Measurements from ENCODE around the gene FOXP1. TPM values are rescaled to one million over a fixed set of nuclear protein-coding genes. Genes with fewer than 3 reads are reported as not detected.

The FOXP1 gene
- total RNA-seq, 1 donor from 2014 or later = 110 TPM

DNA sequence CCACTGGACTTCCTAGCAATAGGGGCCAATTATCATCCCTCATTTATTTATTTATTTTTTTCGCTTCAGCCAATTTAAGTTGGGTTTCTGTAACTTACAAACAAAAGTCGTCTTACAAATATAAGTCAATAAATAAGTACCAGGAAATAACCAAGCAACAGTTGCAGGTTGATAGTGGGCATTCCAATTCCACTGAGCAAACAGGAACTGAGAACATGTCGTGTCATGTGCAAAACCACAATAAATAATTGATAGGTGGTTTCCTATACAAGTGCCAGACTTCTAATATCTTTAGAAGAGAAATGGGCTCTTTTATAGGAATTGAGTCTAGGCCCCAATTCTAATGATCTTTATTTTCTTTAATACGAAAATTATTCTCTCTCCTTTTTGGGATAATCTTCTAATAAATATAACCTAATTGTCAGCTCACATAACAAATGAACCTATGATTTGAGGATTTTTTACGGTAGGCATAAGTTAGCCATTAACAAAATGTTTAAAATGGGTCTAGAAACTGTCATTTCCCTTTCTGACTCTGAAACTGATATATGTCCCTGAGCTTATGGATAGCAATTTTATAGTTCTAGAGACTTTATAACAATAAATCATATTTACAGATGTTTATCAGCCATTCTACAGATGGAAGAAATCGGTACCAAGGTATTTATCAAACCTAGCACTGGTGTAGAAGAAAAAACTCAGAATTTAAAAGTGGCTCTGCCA is 571.8 kb downstream of the FOXP1 start:
- Mint-ChIP-seq H3K4me3 (peak overlapping the region; percentile 72), H3K27me3 (no peaks in the 10 kb centered on the region), H3K9me3 (peaks cover 9% of the 10 kb centered on the region), H3K27ac (peak overlapping the region; percentile 94), H3K36me3 (ENCODE audit: low read depth) (peaks cover 51% of the 10 kb centered on the region), H3K4me1 (peaks cover 59% of the 10 kb centered on the region)
- no peak for DNase-seq
- intact Hi-C loops (cut with micrococcal nuclease) = loop anchor here (1.0 to 5.0 kb wide), 8 partner anchors 39 to 481 kb away; no protein-coding TSS in a partner anchor

DNA sequence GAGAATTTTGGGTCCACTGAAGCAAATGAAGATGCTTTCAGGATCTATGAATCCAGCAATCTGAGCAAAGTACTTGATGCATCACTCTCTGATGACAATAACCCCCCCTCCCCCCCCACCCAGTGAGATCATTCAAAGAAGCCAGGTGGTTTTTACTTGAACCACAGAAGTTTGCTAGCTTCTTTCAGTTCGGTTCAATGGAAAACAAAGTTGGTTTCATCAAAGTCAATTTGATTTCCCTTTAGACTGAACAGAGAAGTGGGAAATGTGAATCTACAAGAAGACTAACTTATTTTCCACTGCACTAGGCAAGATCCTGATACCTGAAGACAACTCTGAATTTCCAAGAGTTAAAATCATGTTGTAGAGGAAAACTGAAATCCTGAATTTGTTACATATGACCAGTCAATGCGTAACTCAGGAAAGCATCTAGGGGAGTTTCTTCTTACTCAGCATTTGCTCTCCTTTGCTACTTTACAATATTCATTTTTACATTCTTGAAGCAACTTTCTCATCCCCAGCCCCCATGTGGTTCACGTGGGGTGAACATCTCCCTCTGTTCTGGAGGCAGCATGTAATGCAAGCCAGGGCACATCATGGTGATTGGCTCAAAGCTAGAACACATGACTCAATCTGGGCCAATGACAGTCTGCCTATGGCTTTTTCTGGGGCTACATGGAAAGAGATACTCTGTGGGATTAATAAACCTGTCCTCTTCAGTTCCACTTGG is 572.6 kb downstream of the FOXP1 start:
- Mint-ChIP-seq H3K9me3 (peaks cover 9% of the 10 kb centered on the region), H3K4me1 (peaks cover 53% of the 10 kb centered on the region), H3K36me3 (ENCODE audit: low read depth) (peaks cover 44% of the 10 kb centered on the region), H3K27ac (peak overlapping the region; percentile 94), H3K27me3 (no peaks in the 10 kb centered on the region), H3K4me3 (peak overlapping the region; percentile 72)
- DNase-seq = peak; percentile 83
- intact Hi-C loops (cut with micrococcal nuclease) = loop anchor here (1.0 to 5.0 kb wide), 12 partner anchors 28 to 481 kb away; no protein-coding TSS in a partner anchor

DNA sequence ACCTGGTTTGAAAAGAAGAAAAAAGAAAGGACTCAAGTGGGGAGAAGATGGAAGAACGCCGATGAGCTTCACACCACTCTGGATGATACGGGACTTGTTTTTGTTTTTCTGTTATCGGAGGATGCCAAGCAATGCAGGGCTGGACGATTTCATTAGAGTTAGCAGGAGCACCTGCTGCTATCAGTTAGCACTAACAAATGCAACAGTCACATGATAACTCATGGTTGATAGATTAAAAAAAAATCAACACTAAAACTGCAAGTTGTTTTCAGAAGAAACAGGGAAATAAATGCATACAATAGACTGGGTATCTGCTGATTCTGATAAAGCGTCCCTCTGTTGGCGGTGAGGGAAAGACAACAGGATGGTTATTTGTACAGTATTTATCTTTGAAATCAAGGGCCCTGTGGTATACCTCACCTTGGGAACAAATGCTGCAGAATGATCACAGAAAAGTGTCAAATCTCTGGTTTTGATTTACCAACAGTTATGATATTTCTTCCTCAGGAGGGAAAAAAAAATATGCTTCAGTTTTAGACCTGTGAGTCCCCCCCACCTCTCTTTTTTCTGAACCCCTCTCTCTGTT is 575.1 kb downstream of the FOXP1 start:
- Mint-ChIP-seq H3K9me3 (peaks cover 4% of the 10 kb centered on the region), H3K4me1 (peaks cover 56% of the 10 kb centered on the region), H3K27ac (peak overlapping the region; percentile 58), H3K4me3 (peak overlapping the region; percentile 39), H3K36me3 (ENCODE audit: low read depth) (peaks cover 27% of the 10 kb centered on the region), H3K27me3 (no peaks in the 10 kb centered on the region)
- intact Hi-C loops (cut with micrococcal nuclease) = loop anchor here (5.0 kb wide), 1 partner anchor 504 kb away; no protein-coding TSS in a partner anchor
- DNase-seq = no peak

DNA sequence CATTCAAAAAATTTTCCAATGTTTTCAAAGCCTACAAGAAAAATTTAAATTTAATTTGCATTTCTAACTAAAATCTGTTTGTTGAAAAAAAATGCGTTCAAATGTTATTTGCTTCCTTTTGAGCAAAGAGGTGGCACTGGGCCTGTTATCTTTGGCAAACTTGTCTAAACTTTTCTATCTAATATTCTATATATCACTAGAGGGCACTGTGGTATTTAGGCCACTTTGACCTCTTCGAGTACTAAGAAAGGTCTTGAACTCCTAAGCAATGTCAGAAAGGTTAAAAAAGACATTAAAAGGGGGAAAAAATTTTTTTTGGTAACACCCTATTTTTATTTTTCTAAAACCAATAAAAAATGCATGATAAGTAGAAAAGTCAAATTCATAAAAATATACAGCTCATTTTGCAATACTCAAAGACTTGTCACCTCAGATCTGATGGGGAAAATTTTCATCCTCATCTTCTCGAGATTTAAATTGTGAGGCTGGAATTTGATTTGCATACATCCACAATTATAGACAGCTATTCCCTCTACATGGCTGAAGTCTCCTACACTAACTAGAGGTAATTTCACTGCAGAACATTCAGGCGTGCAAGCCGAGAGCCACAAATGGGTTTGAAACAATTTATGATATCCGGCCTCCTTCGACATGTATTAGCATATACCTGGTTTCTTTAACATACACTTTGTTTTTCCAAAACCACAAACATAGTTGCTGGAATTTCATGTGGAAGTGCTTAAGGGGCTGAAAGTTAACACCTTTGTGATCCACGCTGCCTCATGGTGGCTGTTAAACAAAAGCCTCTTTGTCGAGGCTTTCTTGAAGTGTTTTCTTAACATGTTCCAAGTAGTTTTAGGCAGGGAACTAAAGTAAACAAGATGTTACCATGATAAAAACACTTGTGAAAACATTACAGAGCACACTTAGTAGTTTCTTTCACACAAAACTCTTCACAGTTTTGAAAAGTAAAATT is 576.4 kb downstream of the FOXP1 start:
- Mint-ChIP-seq H3K27ac (peak overlapping the region; percentile 12), H3K9me3 (no peaks in the 10 kb centered on the region), H3K36me3 (ENCODE audit: low read depth) (peaks cover 24% of the 10 kb centered on the region), H3K27me3 (no peaks in the 10 kb centered on the region), H3K4me1 (peaks cover 54% of the 10 kb centered on the region), H3K4me3 (no peak overlapping the region)
- DNase-seq = no peak
- intact Hi-C loops (cut with micrococcal nuclease) = loop anchor here (2.0 to 5.0 kb wide), 2 partner anchors 20 to 505 kb away; no protein-coding TSS in a partner anchor

DNA sequence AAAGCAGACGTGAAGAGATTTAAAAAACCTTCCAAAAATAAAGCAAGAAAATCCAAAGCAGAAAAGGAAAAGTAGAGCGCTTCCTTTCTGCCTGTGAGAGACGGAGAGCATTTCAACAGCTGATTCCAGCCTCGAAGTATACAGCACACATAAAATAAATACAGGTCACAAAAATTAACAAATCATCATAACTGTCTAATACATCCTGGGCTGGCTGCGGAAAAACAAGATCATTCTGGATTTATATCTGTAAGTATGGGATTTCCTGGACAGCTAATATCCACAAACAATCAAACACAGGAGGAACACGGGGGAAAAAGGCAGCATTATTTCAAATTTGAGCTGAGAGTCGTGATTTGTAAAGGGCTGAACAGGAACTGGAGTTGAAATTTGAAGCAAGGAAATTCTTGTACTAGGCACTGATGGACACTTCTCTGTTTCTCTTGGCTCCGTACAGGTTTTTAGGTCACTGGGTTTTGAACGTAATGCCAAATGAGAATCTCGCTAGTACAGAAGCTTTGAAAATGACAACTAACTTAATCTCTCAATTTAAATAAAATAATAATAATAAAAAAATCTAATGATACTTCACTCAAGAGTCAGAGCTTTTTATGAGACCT is 577.7 kb downstream of the FOXP1 start:
- Mint-ChIP-seq H3K27me3 (no peaks in the 10 kb centered on the region), H3K27ac (no peak overlapping the region), H3K36me3 (ENCODE audit: low read depth) (peaks cover 24% of the 10 kb centered on the region), H3K4me1 (peaks cover 50% of the 10 kb centered on the region), H3K9me3 (no peaks in the 10 kb centered on the region), H3K4me3 (no peak overlapping the region)
- intact Hi-C loops (cut with micrococcal nuclease) = loop anchor here (2.0 to 5.0 kb wide), 2 partner anchors 21 to 506 kb away; no protein-coding TSS in a partner anchor
- DNase-seq = no peak

DNA sequence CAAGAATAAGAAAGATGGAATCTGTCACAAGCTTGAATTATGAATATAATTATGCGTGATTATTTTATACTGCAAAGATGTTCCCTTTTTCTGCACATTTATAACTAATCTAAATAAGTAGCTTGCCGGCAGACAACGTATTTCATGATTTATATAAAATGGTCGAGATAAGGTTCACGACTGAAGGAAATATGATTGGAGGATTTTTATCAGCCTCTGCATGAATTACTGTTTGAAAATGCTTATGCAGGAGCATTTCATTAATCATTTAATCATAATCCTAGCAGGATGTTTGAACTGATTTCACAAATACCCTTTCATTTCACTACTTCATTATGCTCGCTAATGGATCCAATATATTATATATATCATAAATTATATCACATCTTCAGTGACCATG is 580.0 kb downstream of the FOXP1 start:
- Mint-ChIP-seq H3K27ac (no peak overlapping the region), H3K4me1 (peaks cover 39% of the 10 kb centered on the region)

DNA sequence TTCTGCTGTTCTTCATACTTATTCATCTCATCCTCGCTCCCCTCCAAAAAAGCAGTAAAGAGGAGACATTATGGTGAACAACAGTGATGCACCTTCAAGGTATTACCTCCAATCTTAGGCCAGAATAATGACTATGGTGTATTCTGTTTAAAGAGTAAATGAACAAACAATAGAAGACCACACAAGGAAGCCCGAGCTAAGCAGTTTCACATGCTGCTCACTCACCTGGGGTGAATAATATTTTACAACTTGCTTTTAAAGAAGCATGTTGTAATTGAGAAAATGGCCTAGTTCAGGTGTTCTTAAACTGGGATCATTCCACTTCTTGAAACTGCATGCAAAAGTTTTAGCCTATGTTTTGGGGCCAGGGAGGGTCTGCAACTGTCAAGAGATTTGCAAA is 581.2 kb downstream of the FOXP1 start:
- no peak for DNase-seq
- Mint-ChIP-seq H3K36me3 (ENCODE audit: low read depth) (peaks cover 37% of the 10 kb centered on the region), H3K4me3 (no peak overlapping the region), H3K27me3 (no peaks in the 10 kb centered on the region), H3K27ac (no peak overlapping the region), H3K4me1 (peaks cover 31% of the 10 kb centered on the region), H3K9me3 (no peaks in the 10 kb centered on the region)
- intact Hi-C loops (cut with micrococcal nuclease) = no loop called here

More for the DNA sequence above, 580.0 kb downstream of the FOXP1 start:
- Mint-ChIP-seq H3K9me3 (no peaks in the 10 kb centered on the region), H3K4me3 (no peak overlapping the region), H3K36me3 (ENCODE audit: low read depth) (peaks cover 36% of the 10 kb centered on the region), H3K27me3 (no peaks in the 10 kb centered on the region)
- intact Hi-C loops (cut with micrococcal nuclease) = no loop called here
- DNase-seq = no peak

DNA sequence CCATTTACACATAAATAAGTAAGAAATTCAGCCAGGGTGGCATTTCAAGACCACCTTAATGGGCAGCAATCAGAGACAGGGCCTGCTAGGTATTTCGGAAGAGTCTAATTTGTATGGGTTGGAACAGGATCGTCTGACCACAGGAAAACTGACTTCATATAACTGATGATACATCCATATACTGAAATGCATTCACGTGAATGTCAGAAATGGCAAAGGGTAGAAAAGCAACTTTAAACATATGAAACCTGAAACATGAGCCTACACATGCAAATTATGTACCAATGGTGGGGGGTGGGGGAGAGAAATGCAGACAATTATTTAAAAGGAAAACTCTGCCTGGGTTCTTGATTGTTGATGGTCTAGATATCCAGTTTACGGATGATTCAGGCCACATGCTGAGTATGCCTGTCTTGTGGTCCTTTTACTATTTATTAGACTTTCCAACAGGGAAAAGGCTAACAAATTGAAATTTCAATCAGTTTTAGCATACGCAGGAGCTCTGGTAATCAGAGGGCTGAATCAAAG is 582.2 kb downstream of the FOXP1 start:
- H3K9me3 Mint-ChIP-seq = no peaks in the 10 kb centered on the region
- H3K4me3 Mint-ChIP-seq = no peak overlapping the region
- intact Hi-C loops (cut with micrococcal nuclease) = no loop called here
- peaks cover 27% of the 10 kb centered on the region for H3K4me1 Mint-ChIP-seq
- peaks cover 46% of the 10 kb centered on the region for H3K36me3 Mint-ChIP-seq (ENCODE audit: low read depth)
- H3K27me3 Mint-ChIP-seq = no peaks in the 10 kb centered on the region
- DNase-seq = no peak
- no peak overlapping the region for H3K27ac Mint-ChIP-seq

DNA sequence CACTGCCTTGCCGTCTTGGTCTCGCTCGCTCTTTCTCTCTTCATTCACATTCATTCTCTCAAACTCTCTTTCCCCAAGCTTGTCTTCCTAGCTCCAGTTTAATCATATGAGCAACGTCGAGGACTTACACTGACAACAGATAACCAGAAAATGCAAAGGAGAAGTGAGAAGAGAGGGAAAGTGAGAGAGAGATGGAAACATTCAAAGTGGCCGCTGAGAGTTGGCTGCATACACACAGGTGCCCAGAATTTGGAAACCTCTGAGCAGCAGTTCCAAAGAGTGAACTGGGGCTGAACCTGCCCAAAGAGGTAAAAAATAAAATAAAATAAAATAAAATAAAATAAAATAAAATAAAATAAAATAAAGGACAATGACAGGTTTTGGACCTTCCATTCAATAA is 583.0 kb downstream of the FOXP1 start:
- Mint-ChIP-seq H3K36me3 (ENCODE audit: low read depth) (peaks cover 46% of the 10 kb centered on the region), H3K27me3 (no peaks in the 10 kb centered on the region), H3K9me3 (no peaks in the 10 kb centered on the region), H3K4me3 (no peak overlapping the region), H3K4me1 (peaks cover 23% of the 10 kb centered on the region), H3K27ac (no peak overlapping the region)
- intact Hi-C loops (cut with micrococcal nuclease) = no loop called here
- no peak for DNase-seq

DNA sequence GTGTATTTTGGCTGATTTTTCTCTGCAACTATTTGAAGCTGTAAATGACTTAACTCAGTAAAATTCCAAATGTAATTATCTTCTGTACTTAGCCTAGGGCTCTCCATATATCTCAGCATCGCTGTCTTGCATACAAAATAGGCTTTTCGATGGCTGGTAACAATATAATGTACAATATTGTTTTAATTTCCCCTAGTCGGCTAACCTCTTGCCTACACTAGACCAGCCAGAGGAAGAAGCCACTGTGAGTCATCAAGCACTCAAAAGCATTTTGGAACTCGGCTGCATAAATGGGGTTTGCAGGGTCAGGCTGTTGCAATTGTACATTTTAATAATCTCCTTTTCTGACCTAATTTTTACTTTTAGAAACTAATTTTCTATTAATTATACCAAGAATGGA is 583.8 kb downstream of the FOXP1 start:
- Mint-ChIP-seq H3K36me3 (ENCODE audit: low read depth) (peaks cover 49% of the 10 kb centered on the region), H3K4me1 (peaks cover 22% of the 10 kb centered on the region), H3K27me3 (no peaks in the 10 kb centered on the region), H3K27ac (no peak overlapping the region), H3K9me3 (no peaks in the 10 kb centered on the region), H3K4me3 (no peak overlapping the region)
- intact Hi-C loops (cut with micrococcal nuclease) = no loop called here
- DNase-seq = no peak

DNA sequence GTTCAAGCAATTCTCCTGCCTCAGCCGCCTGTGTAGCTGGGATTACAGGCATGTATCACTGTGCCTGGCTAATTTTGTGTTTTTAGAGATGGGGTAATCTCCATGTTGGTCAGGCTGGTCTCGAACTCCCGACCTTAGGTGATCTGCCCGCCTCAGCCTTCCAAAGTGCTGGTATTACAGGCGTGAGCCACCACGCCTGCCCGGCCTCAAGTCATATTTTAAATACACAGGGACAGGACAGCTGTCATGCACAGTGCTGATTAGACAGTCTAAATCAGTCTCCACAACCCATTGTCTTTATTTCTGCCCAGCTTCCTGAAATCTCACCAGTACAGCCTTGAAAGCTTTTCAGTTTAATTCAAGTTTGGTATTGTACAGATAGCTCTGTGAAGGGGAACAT is 587.4 kb downstream of the FOXP1 start:
- Mint-ChIP-seq H3K4me1 (peaks cover 20% of the 10 kb centered on the region), H3K36me3 (ENCODE audit: low read depth) (peaks cover 76% of the 10 kb centered on the region), H3K4me3 (no peak overlapping the region), H3K27ac (no peak overlapping the region), H3K9me3 (peaks cover 2% of the 10 kb centered on the region), H3K27me3 (no peaks in the 10 kb centered on the region)
- no peak for DNase-seq
- intact Hi-C loops (cut with micrococcal nuclease) = no loop called here

DNA sequence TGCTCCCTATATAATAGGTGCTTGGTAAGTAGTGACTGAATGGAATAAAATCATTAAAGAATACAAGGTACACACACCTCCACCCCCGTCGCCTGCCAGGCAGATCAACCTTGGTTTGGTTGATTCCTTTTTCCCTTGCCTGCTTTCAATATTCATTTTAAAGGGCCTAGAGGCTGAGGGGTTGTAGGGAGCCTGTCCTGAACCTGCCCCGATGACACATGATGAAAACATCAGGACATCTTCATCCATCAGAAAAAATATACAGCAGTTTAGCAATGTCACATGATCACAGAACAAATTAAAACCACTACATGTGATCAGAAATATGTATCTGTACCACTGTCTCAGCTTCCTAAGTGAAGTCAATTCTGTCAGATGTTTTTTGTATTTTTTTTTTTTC is 588.9 kb downstream of the FOXP1 start:
- H3K27me3 Mint-ChIP-seq = no peaks in the 10 kb centered on the region
- no peak overlapping the region for H3K4me3 Mint-ChIP-seq
- no peak overlapping the region for H3K27ac Mint-ChIP-seq
- H3K4me1 Mint-ChIP-seq = peaks cover 25% of the 10 kb centered on the region
- no peak for DNase-seq
- peaks cover 81% of the 10 kb centered on the region for H3K36me3 Mint-ChIP-seq (ENCODE audit: low read depth)
- intact Hi-C loops (cut with micrococcal nuclease) = no loop called here
- peaks cover 4% of the 10 kb centered on the region for H3K9me3 Mint-ChIP-seq
